Activated T-cell treated with anti-CD3 and anti-CD28 coated beads for 48 hours (primary cell): ENCODE measurements around the gene LIPA.
A peak's percentile ranks its signal among the peaks of the same experiment; 100 is the strongest.
"Not testable (repeated sequence)": the region's sequence is repeated elsewhere in the genome, so short reads cannot be mapped to it uniquely, and the experiment has no call there.

Experiments
- DNase-seq: peaks from one replicate; pipeline ENCODE4 v3.0.0-alpha.2; 2020; ENCODE audit warnings: low read depth

Gene LIPA

GRCh38 chr10:89251409-89252224 lies at the start of gene LIPA:
Gene LIPA, minus strand, starts transcription at chr10:89251775. Its CDS starts 4,127 bp downstream, at chr10:89247648.
- peak; percentile 88 for DNase-seq

GRCh38 chr10:89301232-89301631 lies 49.7 kb upstream of the LIPA start:
- DNase-seq: no peak

GRCh38 chr10:89299031-89299430 lies 47.5 kb upstream of the LIPA start:
- DNase-seq: no peak

- no peak for DNase-seq
These were observed 46.2 kb upstream of the LIPA start for GRCh38 chr10:89297791-89298190.

GRCh38 chr10:89297356-89297755 lies 45.8 kb upstream of the LIPA start:
- DNase-seq: no peak

GRCh38 chr10:89296220-89296648 lies 44.7 kb upstream of the LIPA start:
- no peak for DNase-seq

GRCh38 chr10:89295597-89295996 lies 44.0 kb upstream of the LIPA start:
- no peak for DNase-seq

- no peak for DNase-seq
These were observed 43.2 kb upstream of the LIPA start for GRCh38 chr10:89294721-89295239.

- not testable (repeated sequence) for DNase-seq
These were observed 33.7 kb upstream of the LIPA start for GRCh38 chr10:89285303-89285702.

GRCh38 chr10:89284711-89285110 lies 33.1 kb upstream of the LIPA start:
- DNase-seq: not testable (repeated sequence)

GRCh38 chr10:89283936-89284475 lies 32.4 kb upstream of the LIPA start:
- DNase-seq: no peak

GRCh38 chr10:89283025-89283935 lies 31.7 kb upstream of the LIPA start:
- DNase-seq: no peak

GRCh38 chr10:89281606-89282395 lies 30.2 kb upstream of the LIPA start:
- no peak for DNase-seq

- DNase-seq: no peak
These were observed 28.9 kb upstream of the LIPA start for GRCh38 chr10:89280508-89280907.

GRCh38 chr10:89279421-89279869 lies 27.9 kb upstream of the LIPA start:
- no peak for DNase-seq

- no peak for DNase-seq
These were observed 27.4 kb upstream of the LIPA start for GRCh38 chr10:89278900-89279392.

- no peak for DNase-seq
These were observed 26.5 kb upstream of the LIPA start for GRCh38 chr10:89278034-89278535.

GRCh38 chr10:89275383-89275782 lies 23.8 kb upstream of the LIPA start:
- DNase-seq: no peak

- no peak for DNase-seq
These were observed 23.4 kb upstream of the LIPA start for GRCh38 chr10:89274928-89275327.

- no peak for DNase-seq
These were observed 22.1 kb upstream of the LIPA start for GRCh38 chr10:89273680-89274079.

GRCh38 chr10:89271532-89271931 lies 20.0 kb upstream of the LIPA start:
- DNase-seq: no peak
